ENCODE results near the gene OSTF1.

The OSTF1 gene

GRCh38 chr9:75083188-75083970, 4.9 kb upstream of the OSTF1 start:
- DNase-seq (ENCODE audit: low read depth, low spot score) = peak; percentile 22
- peak overlapping the region; percentile 28 for H3K27ac ChIP-seq

DNA sequence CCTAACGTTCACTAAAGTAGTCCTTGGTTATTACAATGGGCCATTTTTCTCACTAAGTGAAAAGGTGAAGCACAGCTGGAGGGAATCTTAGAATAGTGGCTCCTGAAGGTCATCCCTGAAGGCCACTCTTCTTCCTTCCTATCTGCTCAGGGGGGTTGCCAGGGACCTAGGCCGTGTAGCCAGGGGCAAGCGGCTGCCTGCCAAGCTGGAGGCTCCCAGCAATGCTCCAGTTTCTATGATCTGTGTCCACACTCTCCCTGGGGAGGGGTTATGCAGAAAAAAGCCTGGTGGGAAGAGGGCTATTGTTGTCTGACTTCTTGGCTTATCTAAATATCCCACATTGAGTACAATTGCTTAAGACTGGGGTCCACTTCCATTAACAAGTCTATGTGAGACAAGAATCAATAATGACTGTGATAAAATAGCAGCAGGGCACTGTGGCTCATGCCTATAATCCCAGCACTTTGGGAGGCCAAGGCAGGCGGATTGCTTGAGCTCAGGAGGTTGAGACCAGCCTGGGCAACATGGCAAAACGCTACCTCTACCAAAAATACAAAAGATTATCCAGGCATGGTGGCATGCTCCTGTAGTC, 4.1 kb upstream of the OSTF1 start:
- DNase-seq (ENCODE audit: low read depth, low spot score) = no peak
- peak overlapping the region; percentile 28 for H3K27ac ChIP-seq

DNA sequence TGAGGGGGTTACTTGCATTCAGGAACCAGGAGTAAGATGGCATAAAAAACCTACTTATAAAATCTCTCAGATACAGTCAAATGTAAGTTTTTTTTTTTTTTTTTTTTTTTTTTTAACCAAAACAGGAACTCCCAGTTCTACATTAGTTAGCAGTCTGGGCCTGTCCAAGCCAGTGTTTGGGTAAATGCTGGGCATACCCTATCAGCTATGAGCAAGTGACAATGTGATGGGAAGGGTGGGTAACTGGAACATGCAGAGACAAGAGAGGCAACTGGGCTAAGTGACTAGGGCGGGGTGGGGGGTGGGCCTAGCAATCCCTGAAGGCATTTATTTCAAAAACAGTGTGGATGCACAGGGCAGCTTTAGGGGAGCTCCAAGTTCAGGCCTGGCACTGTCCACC, 2.7 kb upstream of the OSTF1 start:
- peak overlapping the region; percentile 97 for H3K27ac ChIP-seq
- peak; percentile 73 for DNase-seq (ENCODE audit: low read depth, low spot score)

- peak overlapping the region; percentile 97 for H3K27ac ChIP-seq
- no peak for DNase-seq (ENCODE audit: low read depth, low spot score)
These were observed 1.6 kb upstream of the OSTF1 start for GRCh38 chr9:75086541-75087288.

- peak overlapping the region; percentile 97 for H3K27ac ChIP-seq
- DNase-seq (ENCODE audit: low read depth, low spot score) = no peak
These were observed 958 bp upstream of the OSTF1 start for GRCh38 chr9:75087289-75087823.

GRCh38 chr9:75088646-75089372, 495 bp downstream of the OSTF1 start:
- H3K27ac ChIP-seq = peak overlapping the region; percentile 97
- no peak for DNase-seq (ENCODE audit: low read depth, low spot score)

DNA sequence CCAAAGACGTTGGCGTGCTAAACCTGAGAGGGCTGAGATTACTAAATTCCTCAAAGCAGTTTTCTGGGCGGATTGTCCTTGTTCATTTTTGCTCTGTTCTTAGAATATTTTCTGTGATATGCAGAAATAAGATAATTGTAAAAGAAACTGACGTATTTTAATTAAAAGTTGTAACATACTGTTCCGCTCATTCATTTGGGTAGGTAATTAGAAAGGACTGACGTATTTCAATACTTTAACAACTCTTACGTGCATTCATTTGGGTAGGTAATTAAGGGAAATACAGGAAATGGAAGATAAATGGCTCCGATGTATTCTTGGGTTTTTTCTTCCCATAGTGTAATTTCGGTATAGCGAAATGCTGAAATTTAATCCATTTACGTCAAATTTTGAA, 1.1 kb downstream of the OSTF1 start:
- no peak for DNase-seq (ENCODE audit: low read depth, low spot score)
- H3K27ac ChIP-seq = peak overlapping the region; percentile 97

DNA sequence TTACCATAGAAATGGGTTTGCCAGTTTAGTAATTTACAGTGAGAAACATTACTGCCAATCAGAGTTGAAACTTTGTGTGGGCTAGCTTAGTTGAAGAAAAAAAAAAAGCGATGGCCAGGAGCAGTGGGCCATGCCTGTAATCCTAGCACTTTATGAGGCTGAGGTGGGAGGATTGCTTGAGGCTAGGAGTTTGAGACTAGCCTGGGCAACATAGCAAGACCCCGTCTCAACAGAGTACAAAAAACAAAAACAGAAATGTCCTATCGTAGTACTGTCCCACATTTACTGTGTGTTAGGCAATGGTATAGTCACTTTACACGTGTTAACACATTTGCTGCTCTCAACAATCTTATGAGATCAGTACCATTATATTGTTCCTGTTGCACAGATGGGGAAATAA, 2.3 kb downstream of the OSTF1 start:
- no peak for DNase-seq (ENCODE audit: low read depth, low spot score)
- H3K27ac ChIP-seq = no peak overlapping the region

GRCh38 chr9:75092766-75093165, 4.5 kb downstream of the OSTF1 start:
- no peak for DNase-seq (ENCODE audit: low read depth, low spot score)
- H3K27ac ChIP-seq = no peak overlapping the region

GRCh38 chr9:75096796-75097195, 8.5 kb downstream of the OSTF1 start:
- no peak overlapping the region for H3K27ac ChIP-seq
- no peak for DNase-seq (ENCODE audit: low read depth, low spot score)

DNA sequence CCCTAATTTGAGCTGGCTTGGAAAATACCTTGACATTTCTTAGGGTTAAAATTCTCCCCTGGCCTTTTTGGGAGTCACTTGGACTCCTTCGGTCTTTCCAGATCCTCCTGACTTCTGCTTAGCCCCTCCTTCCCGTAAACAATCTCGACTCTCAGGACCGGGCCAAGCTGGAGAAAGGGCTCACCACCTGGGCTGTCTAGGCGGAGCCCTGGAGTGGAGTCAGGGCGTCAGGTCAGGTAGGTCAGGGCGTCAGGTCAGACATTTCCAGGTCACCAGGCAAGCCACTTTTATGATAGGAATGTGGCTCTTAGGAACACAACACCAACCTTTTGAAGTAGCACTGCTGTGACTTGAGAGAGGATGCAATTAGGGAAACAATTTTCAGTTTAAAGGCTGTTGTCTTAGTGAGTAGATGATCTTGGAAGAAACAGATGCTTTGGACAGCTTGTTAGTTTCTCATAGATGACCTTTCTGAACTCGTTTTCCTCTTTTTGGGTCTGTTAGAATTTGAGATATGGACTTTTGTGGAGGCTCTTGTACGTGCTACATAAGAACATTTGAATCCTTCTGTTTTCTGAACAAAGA, 12.8 kb downstream of the OSTF1 start:
- no peak overlapping the region for H3K27ac ChIP-seq
- no peak for DNase-seq (ENCODE audit: low read depth, low spot score)

- DNase-seq (ENCODE audit: low read depth, low spot score) = no peak
- H3K27ac ChIP-seq = no peak overlapping the region
These were observed 14.0 kb downstream of the OSTF1 start for GRCh38 chr9:75102177-75102790.

DNA sequence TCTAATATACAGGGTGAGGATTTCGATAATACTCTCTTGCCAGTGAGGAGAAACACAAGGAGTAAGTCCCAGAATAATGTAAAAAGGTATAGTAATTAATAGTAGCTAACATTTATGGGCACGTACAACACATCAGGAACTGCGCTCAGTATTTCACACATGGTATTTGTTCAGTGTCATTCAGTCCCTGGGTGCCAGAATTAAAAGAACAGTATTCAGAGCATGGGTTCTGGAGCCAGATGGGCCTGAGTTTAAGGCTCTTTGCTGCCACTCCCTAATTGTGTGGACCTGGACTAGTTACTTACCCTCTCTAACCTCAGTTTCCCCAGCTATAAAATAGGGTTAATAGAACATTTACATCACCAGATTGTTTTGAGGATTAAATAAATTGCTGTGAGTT, 16.3 kb downstream of the OSTF1 start:
- no peak overlapping the region for H3K27ac ChIP-seq

GRCh38 chr9:75105019-75105540, 16.8 kb downstream of the OSTF1 start:
- DNase-seq (ENCODE audit: low read depth, low spot score) = no peak

More for the DNA sequence above, 16.3 kb downstream of the OSTF1 start:
- DNase-seq (ENCODE audit: low read depth, low spot score) = no peak

GRCh38 chr9:75105841-75106240, 17.5 kb downstream of the OSTF1 start:
- no peak overlapping the region for H3K27ac ChIP-seq
- DNase-seq (ENCODE audit: low read depth, low spot score) = no peak

More at GRCh38 chr9:75105019-75105540, 16.8 kb downstream of the OSTF1 start:
- no peak overlapping the region for H3K27ac ChIP-seq

DNA sequence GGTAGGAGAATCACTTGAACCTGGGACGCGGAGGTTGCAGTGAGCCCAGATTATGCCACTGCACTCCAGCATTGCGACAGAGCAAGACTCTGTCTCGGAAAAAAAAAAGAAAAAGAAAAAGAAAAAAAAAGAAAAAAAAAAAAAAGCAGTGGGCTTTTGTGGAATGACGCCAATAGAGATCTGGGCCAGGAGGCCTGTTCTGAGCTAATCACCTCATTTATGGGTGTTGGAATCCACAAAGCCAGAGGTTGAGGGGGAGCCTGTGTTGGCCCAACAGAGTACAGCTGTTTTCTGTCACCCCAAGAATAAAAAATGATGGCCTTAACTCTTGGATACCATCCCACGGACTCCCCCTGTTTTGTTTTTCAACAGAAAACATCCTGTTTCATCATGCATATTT, 18.5 kb downstream of the OSTF1 start:
- no peak for DNase-seq (ENCODE audit: low read depth, low spot score)

GRCh38 chr9:75108571-75108970, 20.3 kb downstream of the OSTF1 start:
- DNase-seq (ENCODE audit: low read depth, low spot score) = no peak
- H3K27ac ChIP-seq = peak overlapping the region; percentile 8

More for the DNA sequence above, 18.5 kb downstream of the OSTF1 start:
- no peak overlapping the region for H3K27ac ChIP-seq

- H3K27ac ChIP-seq = peak overlapping the region; percentile 8
These were observed 21.0 kb downstream of the OSTF1 start for GRCh38 chr9:75109210-75109839.

More at GRCh38 chr9:75109210-75109839, 21.0 kb downstream of the OSTF1 start:
- no peak for DNase-seq (ENCODE audit: low read depth, low spot score)

All from epithelial cell of prostate (primary cell).